Peyer's patch (tissue), 4 donors: ENCODE measurements around the gene TIFAB. TPM values are rescaled to one million over a fixed set of nuclear protein-coding genes. Genes with fewer than 3 reads are reported as not detected.

ENCODE experiments used
- DNase-seq, 3 donors: peaks; one replicate each; pipeline ENCODE4 v3.0.0-alpha.2; 2017 to 2019
- H3K27ac ChIP-seq, 4 donors: fragments of 200-600 bp; sonication (generic); one replicate each; pipeline ENCODE4 v1.5.1; 2016 to 2019
- H3K27me3 ChIP-seq, 2 donors: fragments of 200-600 bp; sonication (generic); one replicate each; pipeline ENCODE4 v1.5.1; 2019
- H3K36me3 ChIP-seq, 3 donors: fragments of 200-600 bp; sonication (generic); one replicate each; pipeline ENCODE4 v1.5.1; 2016 to 2019
- H3K4me1 ChIP-seq, 4 donors: fragments of 200-600 bp; sonication (generic); one replicate each; pipeline ENCODE4 v1.5.1; 2016 to 2019
- H3K4me3 ChIP-seq, 4 donors: fragments of 200-600 bp; sonication (generic); 1 replicate in 3 of 4; 2 replicates in 1 of 4; pipeline ENCODE4 v1.5.1; 2016 to 2019; ENCODE audit warnings: mild to moderate bottlenecking in 1 of 4
- H3K9me3 ChIP-seq, 4 donors: fragments of 200-600 bp; sonication (generic); one replicate each; pipeline ENCODE4 v1.5.1; 2016 to 2019; ENCODE audit warnings: mild to moderate bottlenecking in 1 of 4
- POLR2A ChIP-seq, 2 donors: fragments of 450-650 bp; IDR thresholded peaks; one replicate each; pipeline ENCODE4 v1.5.1; 2017; ENCODE audit warnings: antibody characterized with exemption in 2 of 2, mild to moderate bottlenecking in 2 of 2, moderate library complexity in 2 of 2
- total RNA-seq, 4 donors: library from RNA; depleted of rRNA; stranded (reverse); fragments of >200 nt; gene quantifications; one replicate each; pipeline ENCODE4 v1.1.0, GENCODE V29; 2016
- TF ChIP-seq, protein P1 (sequence below), 6 experiments: fragments of 450-650 bp in 4 of 6; fragments of 200-600 bp in 2 of 6; sonication (generic) in 1 of 6; IDR thresholded peaks; one replicate each; pipeline ENCODE4 v1.5.1; 2017 to 2019; ENCODE audit warnings: antibody characterized with exemption in 6 of 6, mild to moderate bottlenecking in 3 of 6, moderate library complexity in 1 of 6

The TIFAB gene
- total RNA-seq, 4 donors from 2014 or later: 0.83 TPM; not detected in 3

- Histone ChIP-seq H3K4me1 (peaks cover 0 to 21% (median 0%) of the 10 kb centered on the region in 4 donors), H3K27ac (no peak overlapping the region), H3K27me3 (peaks cover 0 to 28% of the 10 kb centered on the region in 2 donors), H3K4me3 (no peak overlapping the region), H3K9me3 (no peaks in the 10 kb centered on the region), H3K36me3 (no peaks in the 10 kb centered on the region)
- no peak for TF ChIP-seq POLR2A (IDR thresholded peaks at IDR 0.05)
- TF ChIP-seq, protein P1, sequence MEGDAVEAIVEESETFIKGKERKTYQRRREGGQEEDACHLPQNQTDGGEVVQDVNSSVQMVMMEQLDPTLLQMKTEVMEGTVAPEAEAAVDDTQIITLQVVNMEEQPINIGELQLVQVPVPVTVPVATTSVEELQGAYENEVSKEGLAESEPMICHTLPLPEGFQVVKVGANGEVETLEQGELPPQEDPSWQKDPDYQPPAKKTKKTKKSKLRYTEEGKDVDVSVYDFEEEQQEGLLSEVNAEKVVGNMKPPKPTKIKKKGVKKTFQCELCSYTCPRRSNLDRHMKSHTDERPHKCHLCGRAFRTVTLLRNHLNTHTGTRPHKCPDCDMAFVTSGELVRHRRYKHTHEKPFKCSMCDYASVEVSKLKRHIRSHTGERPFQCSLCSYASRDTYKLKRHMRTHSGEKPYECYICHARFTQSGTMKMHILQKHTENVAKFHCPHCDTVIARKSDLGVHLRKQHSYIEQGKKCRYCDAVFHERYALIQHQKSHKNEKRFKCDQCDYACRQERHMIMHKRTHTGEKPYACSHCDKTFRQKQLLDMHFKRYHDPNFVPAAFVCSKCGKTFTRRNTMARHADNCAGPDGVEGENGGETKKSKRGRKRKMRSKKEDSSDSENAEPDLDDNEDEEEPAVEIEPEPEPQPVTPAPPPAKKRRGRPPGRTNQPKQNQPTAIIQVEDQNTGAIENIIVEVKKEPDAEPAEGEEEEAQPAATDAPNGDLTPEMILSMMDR (IDR thresholded peaks at IDR 0.05): no peak
- no peak for DNase-seq
Observed at GRCh38 chr5:135492319-135492626, 40.1 kb upstream of the TIFAB start.

GRCh38 chr5:135491552-135492318 is 39.6 kb upstream of the TIFAB start:
- H3K27me3 ChIP-seq: peaks cover 0 to 29% of the 10 kb centered on the region in 2 donors
- H3K4me1 ChIP-seq: peaks cover 0 to 21% (median 0%) of the 10 kb centered on the region in 4 donors
- no peaks in the 10 kb centered on the region for H3K36me3 ChIP-seq
- no peak overlapping the region for H3K27ac ChIP-seq
- H3K9me3 ChIP-seq: no peaks in the 10 kb centered on the region
- H3K4me3 ChIP-seq: no peak overlapping the region
- DNase-seq: no peak
- TF ChIP-seq, protein P1 (IDR thresholded peaks at IDR 0.05): no peak
- no peak for TF ChIP-seq POLR2A (IDR thresholded peaks at IDR 0.05)

- peaks cover 0 to 21% (median 0%) of the 10 kb centered on the region in 4 donors for H3K4me1 ChIP-seq
- TF ChIP-seq POLR2A (IDR thresholded peaks at IDR 0.05): no peak
- TF ChIP-seq, protein P1 (IDR thresholded peaks at IDR 0.05): no peak
- no peak overlapping the region for H3K27ac ChIP-seq
- H3K4me3 ChIP-seq: no peak overlapping the region
- no peaks in the 10 kb centered on the region for H3K36me3 ChIP-seq
- H3K9me3 ChIP-seq: no peaks in the 10 kb centered on the region
- H3K27me3 ChIP-seq: peaks cover 0 to 29% of the 10 kb centered on the region in 2 donors
- DNase-seq: no peak
Observed at GRCh38 chr5:135491038-135491551, 38.9 kb upstream of the TIFAB start.

- Histone ChIP-seq H3K27ac (no peak overlapping the region), H3K4me1 (peaks cover 0 to 21% (median 0%) of the 10 kb centered on the region in 4 donors), H3K27me3 (peaks cover 0 to 29% of the 10 kb centered on the region in 2 donors), H3K9me3 (no peaks in the 10 kb centered on the region), H3K36me3 (no peaks in the 10 kb centered on the region), H3K4me3 (no peak overlapping the region)
- no peak for DNase-seq
- TF ChIP-seq, protein P1 (IDR thresholded peaks at IDR 0.05): no peak
- no peak for TF ChIP-seq POLR2A (IDR thresholded peaks at IDR 0.05)
Observed at GRCh38 chr5:135490245-135491037, 38.3 kb upstream of the TIFAB start.

DNA sequence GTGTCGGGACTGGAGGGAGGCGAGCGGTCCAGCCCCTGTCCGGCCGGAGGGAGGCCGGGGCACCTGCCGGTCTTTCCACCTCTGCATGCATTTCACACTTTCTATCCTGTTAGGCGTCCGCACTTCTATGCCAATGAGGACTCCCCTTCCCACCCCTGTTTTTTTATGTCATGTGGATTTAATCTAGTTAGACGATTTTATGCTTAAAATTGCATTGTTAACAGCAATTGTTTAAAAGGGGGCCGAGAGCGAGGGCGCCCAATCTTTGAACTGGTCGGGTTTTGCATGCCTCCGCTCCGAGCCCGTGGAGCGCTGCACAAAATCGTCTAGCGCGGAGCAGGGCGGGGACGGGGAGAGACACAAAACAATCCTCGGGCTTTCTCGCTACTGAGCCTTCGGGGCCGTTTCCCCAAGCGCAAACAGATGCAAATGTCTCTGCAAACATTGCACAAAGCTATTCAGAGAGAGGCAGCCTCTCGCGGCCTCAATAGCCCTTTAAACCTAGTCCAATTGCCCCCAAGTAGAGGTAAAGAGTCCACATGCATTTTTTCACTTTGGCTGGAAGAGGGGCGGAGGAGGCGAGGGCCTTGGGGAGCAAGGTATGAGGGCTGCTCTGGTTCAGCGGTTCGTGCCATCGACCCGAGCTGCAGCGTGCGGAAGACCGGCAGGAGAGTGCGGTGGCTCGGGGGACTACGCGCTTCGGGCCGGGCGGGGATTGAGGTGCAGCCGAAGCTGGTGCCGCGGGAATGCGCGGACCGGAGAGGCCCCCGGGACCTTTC is 37.5 kb upstream of the TIFAB start:
- H3K27ac ChIP-seq: no peak overlapping the region
- H3K4me1 ChIP-seq: peaks cover 0 to 21% (median 0%) of the 10 kb centered on the region in 4 donors
- no peaks in the 10 kb centered on the region for H3K9me3 ChIP-seq
- peak overlapping the region in 1 of 4 donors; percentile 35 for H3K4me3 ChIP-seq
- H3K27me3 ChIP-seq: peaks cover 0 to 29% of the 10 kb centered on the region in 2 donors
- DNase-seq: no peak
- no peak for TF ChIP-seq POLR2A (IDR thresholded peaks at IDR 0.05)
- TF ChIP-seq, protein P1 (IDR thresholded peaks at IDR 0.05): no peak
- no peaks in the 10 kb centered on the region for H3K36me3 ChIP-seq
